HG03460 (cell line): ENCODE results near the gene TRIM33.
"Not testable (repeated sequence)": the region's sequence is repeated elsewhere in the genome, so short reads cannot be mapped to it uniquely, and the experiment has no call there.

Source experiments
- ATAC-seq: cut with Tn5 transposase; IDR thresholded peaks from one replicate; pipeline ENCODE4 v1.9.1; 2021; ENCODE audit not compliant: unreplicated experiment

The TRIM33 gene

GRCh38 chr1:114510274-114511031, 550 bp downstream of the TRIM33 start:
- peak; percentile 60 for ATAC-seq

GRCh38 chr1:114509596-114510273, 1.3 kb downstream of the TRIM33 start:
- ATAC-seq, result no peak

GRCh38 chr1:114508386-114508898, 2.6 kb downstream of the TRIM33 start:
- no peak for ATAC-seq

GRCh38 chr1:114507513-114507912, 3.5 kb downstream of the TRIM33 start:
- no peak for ATAC-seq

GRCh38 chr1:114505148-114505561, 5.8 kb downstream of the TRIM33 start:
- ATAC-seq, result no peak

- ATAC-seq, result no peak
Observed at GRCh38 chr1:114503916-114504422, 7.0 kb downstream of the TRIM33 start.

- no peak for ATAC-seq
Observed at GRCh38 chr1:114502080-114502479, 8.9 kb downstream of the TRIM33 start.

- no peak for ATAC-seq
Observed at GRCh38 chr1:114499478-114499877, 11.5 kb downstream of the TRIM33 start.

- no peak for ATAC-seq
Observed at GRCh38 chr1:114496089-114496488, 14.9 kb downstream of the TRIM33 start.

- no peak for ATAC-seq
Observed at GRCh38 chr1:114495486-114495885, 15.5 kb downstream of the TRIM33 start.

GRCh38 chr1:114492978-114493377, 18.0 kb downstream of the TRIM33 start:
- no peak for ATAC-seq

GRCh38 chr1:114490274-114490693, 20.7 kb downstream of the TRIM33 start:
- ATAC-seq, result no peak

GRCh38 chr1:114488739-114489138, 22.3 kb downstream of the TRIM33 start:
- no peak for ATAC-seq

- ATAC-seq, result no peak
Observed at GRCh38 chr1:114485286-114485685, 25.7 kb downstream of the TRIM33 start.

- peak; percentile 79 for ATAC-seq
Observed at GRCh38 chr1:114482585-114482984, 28.4 kb downstream of the TRIM33 start.

- not testable (repeated sequence) for ATAC-seq
Observed at GRCh38 chr1:114479636-114480035, 31.4 kb downstream of the TRIM33 start.

- ATAC-seq, result no peak
Observed at GRCh38 chr1:114479134-114479533, 31.9 kb downstream of the TRIM33 start.

GRCh38 chr1:114473796-114474195, 37.2 kb downstream of the TRIM33 start:
- no peak for ATAC-seq

GRCh38 chr1:114472408-114472807, 38.6 kb downstream of the TRIM33 start:
- no peak for ATAC-seq

- no peak for ATAC-seq
Observed at GRCh38 chr1:114470681-114471080, 40.3 kb downstream of the TRIM33 start.

GRCh38 chr1:114468710-114469468, 42.1 kb downstream of the TRIM33 start:
- no peak for ATAC-seq
